H9 (cell line): ENCODE data around the gene DLG2. TPM values are rescaled to one million over a fixed set of nuclear protein-coding genes. Genes with fewer than 3 reads are reported as not detected.
A peak's percentile ranks its signal among the peaks of the same experiment; 100 is the strongest.

ENCODE experiments used
- DNase-seq: peaks from one replicate; pipeline ENCODE4 v3.0.0-alpha.2; 2017
- H2AFZ ChIP-seq: one replicate; pipeline ENCODE4 v1.6.1; 2013; ENCODE audit warnings: mild to moderate bottlenecking, low read length, control low read depth, moderate library complexity
- H2AK5ac ChIP-seq: 2 replicates; pipeline ENCODE4 v1.6.1; 2013; ENCODE audit warnings: low read length, control low read depth, mixed read lengths; ENCODE audit not compliant: insufficient read length
- H2BK120ac ChIP-seq: one replicate; pipeline ENCODE4 v1.6.1; 2013; ENCODE audit warnings: low read depth, mild to moderate bottlenecking, low read length, control low read depth, inconsistent platforms; ENCODE audit not compliant: poor library complexity, severe bottlenecking
- H2BK12ac ChIP-seq: 2 replicates; pipeline ENCODE4 v1.6.1; 2013; ENCODE audit warnings: low read length, control low read depth, mixed read lengths, low read depth; ENCODE audit not compliant: insufficient read length
- H2BK15ac ChIP-seq: 2 replicates; pipeline ENCODE4 v1.6.1; 2013; ENCODE audit warnings: low read depth, low read length, control low read depth
- H2BK20ac ChIP-seq: one replicate; pipeline ENCODE4 v1.6.1; 2013; ENCODE audit warnings: low read depth, mild to moderate bottlenecking, low read length, control low read depth, inconsistent platforms; ENCODE audit not compliant: poor library complexity, severe bottlenecking
- H2BK5ac ChIP-seq: 2 replicates; pipeline ENCODE4 v1.6.1; 2013; ENCODE audit warnings: low read length, control low read depth, mixed read lengths; ENCODE audit not compliant: insufficient read length
- H3K14ac ChIP-seq: 2 replicates; pipeline ENCODE4 v1.6.1; 2013; ENCODE audit warnings: low read length, control low read depth; ENCODE audit not compliant: insufficient read depth
- H3K18ac ChIP-seq: 2 replicates; pipeline ENCODE4 v1.6.1; 2013; ENCODE audit warnings: low read depth, mild to moderate bottlenecking, mixed read lengths, low read length, control low read depth; ENCODE audit not compliant: insufficient read length
- H3K23ac ChIP-seq: 2 replicates; pipeline ENCODE4 v1.6.1; 2013; ENCODE audit warnings: low read length, control low read depth, mixed read lengths, low read depth; ENCODE audit not compliant: insufficient read length
- H3K23me2 ChIP-seq: 2 replicates; pipeline ENCODE4 v1.6.1; 2013; ENCODE audit warnings: low read depth, mild to moderate bottlenecking, mixed read lengths, low read length, control low read depth; ENCODE audit not compliant: insufficient read length, poor library complexity, severe bottlenecking
- H3K27ac ChIP-seq: 2 replicates; pipeline ENCODE4 v1.5.1; 2013; ENCODE audit warnings: low read length, control low read depth, mixed read lengths, low read depth; ENCODE audit not compliant: insufficient read length
- H3K27me3 ChIP-seq: 2 replicates; pipeline ENCODE4 v1.6.1; 2013; ENCODE audit warnings: low read length, control low read depth, inconsistent platforms; ENCODE audit not compliant: insufficient read depth
- H3K4ac ChIP-seq: 2 replicates; pipeline ENCODE4 v1.6.1; 2013; ENCODE audit warnings: low read depth, mild to moderate bottlenecking, control low read depth, inconsistent platforms, low read length, moderate library complexity
- H3K4me1 ChIP-seq: 2 replicates; pipeline ENCODE4 v1.6.1; 2013; ENCODE audit warnings: low read length, control low read depth, inconsistent platforms; ENCODE audit not compliant: insufficient read depth
- H3K4me2 ChIP-seq: 2 replicates; pipeline ENCODE4 v1.6.1; 2013; ENCODE audit warnings: low read length, control low read depth, mixed read lengths; ENCODE audit not compliant: insufficient read length, insufficient read depth
- H3K56ac ChIP-seq: 2 replicates; pipeline ENCODE4 v1.6.1; 2013; ENCODE audit warnings: low read depth, mild to moderate bottlenecking, mixed read lengths, low read length, control low read depth; ENCODE audit not compliant: insufficient read length
- H3K79me1 ChIP-seq: 2 replicates; pipeline ENCODE4 v1.6.1; 2013; ENCODE audit warnings: low read depth, mild to moderate bottlenecking, moderate library complexity, low read length, control low read depth, inconsistent platforms; ENCODE audit not compliant: insufficient read depth, poor library complexity, severe bottlenecking
- H3K79me2 ChIP-seq: 2 replicates; pipeline ENCODE4 v1.6.1; 2013; ENCODE audit warnings: low read length, control low read depth, inconsistent platforms; ENCODE audit not compliant: insufficient read depth
- H3K9ac ChIP-seq: 2 replicates; pipeline ENCODE4 v1.6.1; 2013; ENCODE audit warnings: low read length, control low read depth, mixed read lengths; ENCODE audit not compliant: insufficient read length; ENCODE audit errors: extremely low read depth
- H3K9me3 ChIP-seq: one replicate; pipeline ENCODE4 v1.6.1; 2013; ENCODE audit warnings: low read depth, low read length, inconsistent platforms; ENCODE audit not compliant: control insufficient read depth
- H3T11ph ChIP-seq: one replicate; pipeline ENCODE4 v1.6.1; 2013; ENCODE audit warnings: mild to moderate bottlenecking, low read length, control low read depth, inconsistent platforms
- H4K20me1 ChIP-seq: one replicate; pipeline ENCODE4 v1.6.1; 2013; ENCODE audit not compliant: control insufficient read depth, insufficient read length, insufficient read depth
- H4K5ac ChIP-seq: 2 replicates; pipeline ENCODE4 v1.6.1; 2013; ENCODE audit warnings: low read depth, mild to moderate bottlenecking, mixed read lengths, low read length, control low read depth; ENCODE audit not compliant: insufficient read length
- H4K8ac ChIP-seq: replicated peaks from 2 replicates; pipeline ENCODE4 v1.6.1; 2013; ENCODE audit warnings: low read length, control low read depth, mixed read lengths, low read depth; ENCODE audit not compliant: insufficient read length
- H4K91ac ChIP-seq: 2 replicates; pipeline ENCODE4 v1.6.1; 2013; ENCODE audit warnings: low read depth, mild to moderate bottlenecking, moderate library complexity, mixed read lengths, low read length, control low read depth; ENCODE audit not compliant: insufficient read length
- H3K27ac Mint-ChIP-seq, 3 experiments: 2 replicates in 2 of 3; 3 replicates in 1 of 3; pipeline ENCODE4 v1.8.0; 2020 to 2021; ENCODE audit warnings: mixed read lengths in 3 of 3, mild to moderate bottlenecking in 1 of 3, moderate library complexity in 1 of 3
- H3K27me3 Mint-ChIP-seq: 2 replicates; pipeline ENCODE4 v1.8.0; 2021; ENCODE audit warnings: low read depth, mild to moderate bottlenecking, moderate library complexity, mixed read lengths
- H3K36me3 Mint-ChIP-seq, 3 experiments: 2 replicates in 2 of 3; 3 replicates in 1 of 3; pipeline ENCODE4 v1.8.0; 2020 to 2021; ENCODE audit warnings: low read depth in 3 of 3, mixed read lengths in 3 of 3; ENCODE audit not compliant: insufficient read depth in 1 of 3
- H3K4me1 Mint-ChIP-seq, 2 experiments: 2 replicates each; pipeline ENCODE4 v1.8.0; 2020; ENCODE audit warnings: mixed read lengths in 2 of 2
- H3K4me3 Mint-ChIP-seq, 2 experiments: 2 replicates in 1 of 2; 3 replicates in 1 of 2; pipeline ENCODE4 v1.8.0; 2020 to 2021; ENCODE audit warnings: mild to moderate bottlenecking in 2 of 2, mixed read lengths in 2 of 2, moderate library complexity in 1 of 2
- H3K9me3 Mint-ChIP-seq, 2 experiments: 2 replicates in 1 of 2; 3 replicates in 1 of 2; pipeline ENCODE4 v1.8.0; 2020; ENCODE audit warnings: mild to moderate bottlenecking in 2 of 2, mixed read lengths in 2 of 2, moderate library complexity in 1 of 2
- CTCF ChIP-seq: fragments of 200-600 bp; sonication (generic); conservative IDR thresholded peaks from 3 replicates; pipeline ENCODE4 v1.8.0; 2021; ENCODE audit warnings: antibody characterized with exemption, mild to moderate bottlenecking
- WGBS: extraction: QIAGEN DNeasy Blood & Tissue Kit; methylation state at CpG from one replicate; pipeline ENCODE4 v1.1.7; 2013; ENCODE audit warnings: missing lambda C conversion rate, low lambda C conversion rate, mixed read lengths; ENCODE audit not compliant: insufficient read length; ENCODE audit errors: extremely low coverage; 5-methylcytosine and 5-hydroxymethylcytosine counted together
- total RNA-seq: library from RNA; stranded (reverse); gene quantifications from 2 replicates; pipeline ENCODE4 v1.2.1, GENCODE V29; 2021

The DLG2 gene
- total RNA-seq, 1 experiment from 2014 or later = 8.0 TPM

- Histone ChIP-seq H3T11ph (no peak overlapping the region), H2BK15ac (no peak overlapping the region), H2AK5ac (no peak overlapping the region), H2AFZ (no peak overlapping the region), H4K8ac (no peak overlapping the region), H3K4me2 (peak overlapping the region; percentile 100), H3K18ac (no peak overlapping the region), H2BK12ac (no peak overlapping the region), H2BK20ac (no peak overlapping the region), H4K5ac (no peak overlapping the region), H3K23me2 (peaks cover 7% of the 10 kb centered on the region), H3K56ac (no peak overlapping the region), H3K27ac (no peak overlapping the region), H2BK120ac (no peak overlapping the region), H3K79me1 (no peaks in the 10 kb centered on the region), H3K79me2 (peaks cover 26% of the 10 kb centered on the region), H4K20me1 (no peaks in the 10 kb centered on the region), H4K91ac (no peak overlapping the region), H3K14ac (no peak overlapping the region), H3K4me1 (no peaks in the 10 kb centered on the region), H3K4ac (no peak overlapping the region), H3K9me3 (no peaks in the 10 kb centered on the region), H2BK5ac (no peak overlapping the region), H3K27me3 (no peaks in the 10 kb centered on the region; the same call in 1 of the 2 replicates), H3K9ac (peak overlapping the region; percentile 98), H3K23ac (no peak overlapping the region)
- no peaks in the 10 kb centered on the region; the same call in 1 of the 2 replicates for H3K27me3 Mint-ChIP-seq
- no peak for TF ChIP-seq CTCF
- H3K4me1 Mint-ChIP-seq = peaks cover 32 to 42% of the 10 kb centered on the region in 2 experiments
- peaks cover 41 to 58% (median 49%) of the 10 kb centered on the region in 3 experiments for H3K36me3 Mint-ChIP-seq
- peak overlapping the region; percentile 97 to 99 (median 98) for H3K27ac Mint-ChIP-seq
- H3K9me3 Mint-ChIP-seq = no peaks in the 10 kb centered on the region; a peak in 1 of 5 replicates
- WGBS = no CpG with 5 or more reads among the region's 10 CpGs
- DNase-seq = no peak
- H3K4me3 Mint-ChIP-seq = peak overlapping the region; percentile 98 to 100
These were observed 36.1 kb upstream of the DLG2 start for GRCh38 chr11:85663080-85663752.
